HG02885 (cell line): ENCODE data around the gene KIAA0513.

Experiments
- ATAC-seq: cut with Tn5 transposase; IDR thresholded peaks from one replicate; pipeline ENCODE4 v1.9.1; 2021; ENCODE audit warnings: mild to moderate bottlenecking; ENCODE audit not compliant: unreplicated experiment, poor library complexity

KIAA0513 gene

DNA sequence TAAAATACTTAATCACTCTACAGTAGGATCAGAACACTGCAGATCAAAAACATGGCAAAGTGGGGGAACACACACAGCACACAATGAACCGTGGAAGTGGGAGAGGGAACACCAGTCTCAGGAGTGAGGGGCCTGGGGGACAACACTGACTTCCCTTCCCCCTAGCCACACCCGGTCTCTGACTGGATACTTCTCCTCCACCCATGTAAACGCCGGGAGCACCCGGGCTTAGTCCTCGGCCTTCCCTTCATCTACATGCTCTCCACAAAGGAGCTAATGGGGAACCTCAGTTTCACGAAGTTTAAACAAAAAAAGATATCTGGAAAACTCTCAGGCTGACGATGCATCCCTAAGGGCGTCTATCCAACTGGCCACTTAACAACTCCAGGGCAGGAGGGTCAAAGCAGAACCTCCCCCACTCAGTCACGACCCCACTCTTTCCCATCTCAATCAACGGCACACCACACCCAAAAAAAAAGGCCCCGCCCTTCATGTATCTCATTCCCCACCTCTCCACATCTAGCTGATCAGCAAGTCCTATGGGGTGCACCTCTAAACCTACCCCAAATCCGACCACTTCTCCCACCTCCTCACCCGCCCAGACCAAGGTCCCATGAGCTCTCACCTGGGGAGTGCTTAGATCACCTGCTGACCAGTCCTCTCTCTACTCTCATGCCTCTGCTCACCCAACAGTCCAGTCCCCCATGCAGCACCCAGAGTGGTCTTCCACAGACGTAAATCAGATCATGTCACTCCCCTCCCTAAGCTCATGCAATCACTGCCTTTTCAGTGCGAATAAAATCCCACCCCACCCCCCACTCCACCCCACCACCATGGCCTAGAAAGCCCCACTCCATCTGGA is 23.6 kb upstream of the KIAA0513 start:
- no peak for ATAC-seq

DNA sequence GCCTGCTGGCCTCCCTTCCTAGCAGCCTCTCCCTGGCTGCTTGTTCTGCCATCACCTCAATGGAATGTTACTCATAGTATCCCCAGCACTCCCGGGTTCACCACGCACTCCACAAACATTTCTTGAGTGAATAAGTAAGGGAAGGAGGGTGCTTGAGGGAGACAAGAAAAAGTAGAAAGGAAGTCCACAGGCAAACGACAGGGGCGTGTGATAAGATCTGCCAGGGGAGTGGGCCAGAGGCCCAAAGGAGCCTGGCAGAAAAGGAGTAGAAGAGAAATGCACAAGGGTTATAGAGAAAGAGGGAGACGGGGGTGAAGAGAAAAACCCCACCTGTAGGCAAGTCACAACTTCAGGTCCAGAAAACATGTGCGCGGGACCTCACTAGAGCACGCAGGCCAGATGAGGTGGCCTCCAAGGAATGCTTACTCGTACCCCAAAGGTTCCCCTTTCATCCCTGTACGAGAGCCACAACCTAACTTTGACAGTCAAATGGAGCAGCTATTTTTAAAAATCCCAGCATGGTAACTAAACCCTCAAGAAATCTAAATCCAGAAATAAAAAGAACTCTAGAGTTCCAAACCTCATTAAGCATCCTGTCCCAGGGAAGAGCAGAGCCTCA is 22.9 kb upstream of the KIAA0513 start:
- ATAC-seq, result no peak

DNA sequence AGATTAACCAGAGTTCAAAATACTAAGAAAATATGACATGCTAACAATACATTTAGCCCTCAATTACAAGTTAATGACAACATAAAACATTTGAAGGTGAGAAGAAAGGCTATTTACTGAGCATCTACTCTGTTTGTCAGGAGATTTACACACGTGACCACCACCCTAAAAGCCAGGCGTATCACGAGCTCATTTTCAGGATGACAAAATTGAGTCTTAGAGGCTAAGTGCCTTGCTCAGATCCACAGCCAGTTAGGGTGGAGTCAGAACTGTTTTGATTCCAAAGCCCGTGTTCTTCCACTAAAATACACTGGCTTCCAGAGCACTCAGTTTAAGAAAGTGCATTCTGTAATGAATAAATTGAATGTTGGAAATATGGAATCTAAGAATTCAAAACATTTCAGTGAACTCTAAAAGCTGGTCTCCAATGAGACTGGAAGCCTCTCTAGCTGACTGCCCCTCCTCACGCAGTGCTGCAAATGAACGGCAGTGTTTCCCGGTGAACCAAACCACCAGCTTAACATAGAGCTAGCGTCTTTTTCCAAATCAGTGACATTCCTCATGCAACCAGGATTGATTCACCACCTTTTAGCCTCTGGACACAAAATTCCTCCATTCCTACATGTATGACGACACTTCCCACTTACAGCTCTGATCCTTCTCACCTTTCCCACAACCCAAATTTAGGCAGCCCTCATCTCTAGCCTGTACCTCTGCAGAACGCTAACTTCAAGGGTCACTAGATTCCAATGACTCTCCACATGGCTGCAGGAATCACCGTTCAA is 22.1 kb upstream of the KIAA0513 start:
- ATAC-seq, result no peak

DNA sequence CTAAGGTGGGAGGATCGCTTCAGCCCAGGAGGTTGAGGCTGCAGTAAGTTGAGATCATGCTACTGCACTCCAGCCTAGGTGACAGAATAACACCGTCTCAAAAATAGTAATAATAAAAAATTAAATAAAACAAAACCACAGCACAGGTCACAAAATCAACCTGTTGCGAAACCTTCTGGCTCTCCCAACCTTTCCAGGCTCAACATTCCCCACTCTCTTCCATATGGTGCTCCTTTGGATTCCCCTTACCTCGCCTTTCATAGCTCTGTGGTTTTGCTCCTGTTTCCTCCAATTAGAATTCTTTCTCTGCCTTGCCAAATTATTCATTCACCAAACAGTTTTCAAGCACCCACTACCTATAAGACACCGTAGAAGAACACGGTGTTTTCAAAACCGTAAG is 21.0 kb upstream of the KIAA0513 start:
- ATAC-seq, result no peak

DNA sequence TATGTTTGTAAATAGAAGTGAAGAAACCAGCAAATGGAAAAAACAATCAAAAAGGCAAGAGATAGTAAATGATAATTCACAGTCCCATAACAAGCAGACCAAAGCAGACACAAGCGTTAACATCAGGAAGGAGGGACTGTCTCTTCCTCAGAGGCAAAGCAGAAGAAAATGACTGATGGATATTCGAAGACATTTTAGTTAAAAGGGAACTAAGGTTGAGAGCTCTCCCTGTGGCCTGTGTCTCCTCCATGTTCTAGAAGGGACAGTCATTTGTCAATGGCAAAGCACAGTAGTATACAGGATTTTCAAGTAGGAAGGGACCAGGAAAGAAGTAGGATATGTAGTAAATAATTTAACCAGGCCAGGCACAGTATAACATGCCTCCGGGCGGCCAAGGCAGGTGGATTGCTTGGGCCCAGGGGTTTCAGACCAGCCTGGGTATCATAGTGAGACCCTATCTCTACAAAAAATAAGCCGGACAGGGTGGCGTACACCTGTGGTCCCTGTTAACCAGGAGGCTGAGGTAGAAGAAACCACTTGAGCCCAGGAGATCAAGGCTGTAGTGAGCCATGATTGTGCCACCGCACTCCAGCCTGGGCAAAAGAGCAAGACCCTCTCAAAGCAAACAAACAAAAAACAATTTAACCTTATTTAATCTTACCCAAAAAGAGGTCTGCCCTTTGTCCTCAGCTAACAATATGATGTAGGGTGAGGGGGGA is 19.9 kb upstream of the KIAA0513 start:
- ATAC-seq, result no peak

DNA sequence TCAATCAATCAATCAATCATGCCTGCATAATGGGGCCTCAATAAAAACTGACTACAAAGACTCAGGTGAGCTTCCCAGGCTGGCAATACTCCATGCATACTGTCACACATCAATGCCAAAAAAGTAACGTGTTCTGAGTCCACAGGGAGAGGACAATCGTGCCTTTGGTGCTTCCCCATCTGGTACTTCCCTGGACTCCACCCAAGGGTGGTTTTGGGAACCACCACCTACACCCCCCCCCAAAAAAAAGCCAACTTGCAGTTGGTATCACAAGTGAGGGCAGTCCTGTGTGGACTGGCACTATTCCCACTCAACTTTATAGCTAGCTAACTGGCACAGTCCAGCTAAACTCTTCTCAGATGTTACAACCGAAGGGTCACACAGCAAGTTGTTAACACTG is 19.3 kb upstream of the KIAA0513 start:
- ATAC-seq, result no peak

DNA sequence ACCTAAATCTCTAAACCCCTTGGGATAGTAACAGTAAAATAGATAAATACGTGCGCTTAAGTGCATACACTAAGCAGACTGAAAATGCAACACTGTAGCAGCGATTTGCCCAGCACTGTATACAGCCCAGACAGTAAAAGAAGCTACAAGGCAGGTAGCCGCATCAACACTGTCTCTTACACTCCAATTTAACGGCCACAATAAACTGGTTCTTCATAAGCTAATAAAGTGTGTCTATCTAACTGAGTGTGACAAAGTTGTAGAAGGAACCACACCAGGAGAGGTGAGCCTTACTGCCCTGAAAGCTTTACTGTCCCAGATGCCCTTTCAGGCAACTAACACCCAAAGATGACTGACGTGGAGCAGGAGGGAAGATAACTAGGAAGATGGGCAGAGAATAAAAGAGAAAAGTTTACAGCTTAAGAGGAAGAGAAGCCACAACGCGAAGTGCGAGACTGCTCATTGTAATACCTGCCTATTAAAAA is 17.1 kb upstream of the KIAA0513 start:
- ATAC-seq, result peak; percentile 2

DNA sequence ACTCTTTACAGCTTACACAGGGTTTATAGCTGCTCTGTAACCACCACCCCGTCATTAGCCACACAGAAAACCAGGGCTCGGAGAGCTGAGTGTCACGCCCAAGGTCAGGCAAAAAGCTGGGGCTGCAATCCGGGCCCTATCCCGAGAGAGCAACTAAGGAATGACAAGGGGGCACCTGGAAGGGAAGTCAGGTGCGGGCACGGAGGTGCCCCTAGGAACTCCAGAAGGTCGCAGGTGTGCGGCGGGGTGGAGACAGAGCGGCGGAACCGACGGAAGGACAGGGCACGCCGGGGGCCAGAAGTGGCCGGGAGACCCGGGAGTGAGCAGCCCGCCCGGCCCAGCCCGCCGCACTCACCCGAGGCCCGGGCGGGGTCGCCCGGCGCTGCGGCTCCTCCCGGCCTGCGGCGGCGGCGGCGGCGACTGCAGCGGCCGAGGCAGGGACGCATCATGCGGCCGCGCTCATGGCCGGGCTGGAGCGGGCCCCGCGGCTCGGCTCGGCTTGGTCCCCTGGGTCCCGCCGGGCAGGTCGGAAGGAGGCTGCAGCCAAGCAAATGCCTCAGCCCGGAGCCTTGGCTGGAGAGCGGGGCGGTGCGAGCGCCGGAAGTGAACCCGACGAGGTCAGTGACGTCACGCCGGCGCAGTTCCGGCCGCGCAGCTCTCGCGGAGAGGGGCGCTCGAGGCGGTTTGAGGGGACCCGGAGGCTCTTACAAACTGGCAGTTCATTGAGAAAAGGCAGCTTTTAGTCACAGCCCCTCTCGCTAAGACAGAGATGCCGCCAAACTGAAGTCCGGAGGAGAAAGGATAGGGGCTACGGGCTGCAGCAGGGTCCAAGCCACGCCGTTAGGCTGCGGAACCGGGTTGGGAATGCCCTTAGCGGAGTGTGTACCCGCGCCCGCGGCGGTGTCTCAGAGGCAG is 16.4 kb upstream of the KIAA0513 start, which contains the start of gene ZDHHC7:
TSS of gene ZDHHC7 (minus strand) at position 605 of the 915 bp plus-strand sequence. CDS start 20,917 bp downstream, outside the sequence.
- peak; percentile 95 for ATAC-seq

DNA sequence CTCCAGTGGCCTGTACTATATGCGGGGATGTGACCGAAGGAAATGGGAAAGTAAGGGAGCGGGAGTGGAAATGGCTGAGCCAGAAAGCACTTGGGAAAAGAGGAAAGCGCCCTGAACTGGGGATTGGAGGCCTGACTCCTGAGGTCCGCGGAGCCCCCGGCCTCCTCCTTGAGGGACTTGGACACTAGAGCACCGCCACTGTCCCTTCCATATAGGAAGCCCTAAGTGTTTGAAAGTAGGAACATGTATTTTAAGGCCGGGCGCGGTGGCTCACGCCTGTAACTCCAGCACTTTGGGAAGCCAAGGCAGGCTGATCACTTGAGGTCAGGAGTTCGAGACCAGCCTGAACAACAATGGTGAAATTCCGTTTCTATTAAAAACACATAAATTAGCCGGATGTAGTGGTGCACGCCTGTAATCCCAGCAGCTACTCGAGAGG is 15.7 kb upstream of the KIAA0513 start:
- no peak for ATAC-seq

DNA sequence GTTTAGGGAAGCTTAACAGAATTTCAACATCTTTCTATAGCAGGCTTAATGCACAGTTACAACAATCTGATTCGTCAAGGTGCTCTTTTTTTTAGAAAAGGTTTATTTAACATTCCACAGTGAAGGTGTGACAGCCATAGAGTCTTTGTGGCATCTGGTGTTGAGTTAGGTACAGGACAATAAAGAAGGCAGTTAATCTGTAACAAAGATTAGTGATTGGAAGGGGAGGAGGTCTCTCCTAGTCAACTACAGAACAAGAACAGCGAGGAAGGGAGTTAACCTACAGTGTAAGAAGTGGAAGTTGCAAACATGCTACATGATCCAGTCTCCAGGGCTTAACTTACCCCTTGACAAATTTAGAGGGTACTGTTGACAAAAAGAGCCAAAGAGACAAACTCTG is 13.3 kb upstream of the KIAA0513 start:
- ATAC-seq, result no peak

DNA sequence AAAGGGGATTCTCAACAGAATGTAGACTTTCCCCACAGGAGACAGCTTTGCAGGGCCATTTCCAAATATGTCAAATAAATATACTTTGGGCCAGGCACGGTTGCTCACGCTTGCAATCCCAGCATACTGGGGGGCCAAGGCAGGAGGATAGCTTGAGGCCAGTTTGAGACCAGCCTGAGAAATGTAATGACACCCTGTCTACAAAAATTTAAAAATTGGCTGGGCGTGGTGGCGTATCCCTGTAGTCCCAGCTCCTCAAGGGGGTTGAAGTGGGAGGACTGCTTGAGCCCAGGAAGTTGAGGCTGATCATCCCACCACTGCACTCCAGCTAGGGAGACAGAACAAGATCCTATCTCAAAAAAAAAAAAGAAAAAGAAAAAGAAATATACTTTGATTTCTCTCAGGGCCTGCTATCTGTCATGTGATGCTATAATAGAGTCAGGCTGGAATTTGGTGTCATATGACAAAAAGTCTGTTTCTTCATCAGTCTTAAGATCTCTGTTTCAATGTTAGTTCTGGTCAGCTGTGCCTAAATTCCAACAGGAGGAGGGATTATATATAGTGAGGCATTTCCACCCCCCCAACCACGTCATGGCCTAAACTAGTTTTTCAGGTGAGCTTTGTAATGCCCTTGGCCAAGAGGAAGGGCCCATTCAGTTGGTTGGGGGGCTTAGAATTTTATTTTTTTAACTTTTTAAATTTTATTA is 12.0 kb upstream of the KIAA0513 start:
- no peak for ATAC-seq

DNA sequence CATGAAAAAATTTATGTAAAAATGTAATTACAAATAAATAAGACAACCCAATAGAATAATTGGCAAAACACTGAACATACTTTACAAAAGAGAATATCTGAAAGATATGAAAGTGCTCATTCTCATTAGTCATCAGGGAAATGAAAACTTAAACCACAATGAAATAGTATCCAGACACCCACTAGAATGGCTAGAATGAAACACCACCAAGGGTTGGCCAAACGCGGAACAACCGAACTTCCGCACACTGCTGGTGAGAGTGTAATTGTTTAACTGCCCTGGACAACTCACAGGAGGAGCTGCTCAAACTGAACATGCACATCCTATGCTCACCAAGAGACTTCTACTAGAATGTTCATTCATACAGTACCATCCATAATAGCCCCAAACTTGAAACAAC is 10.4 kb upstream of the KIAA0513 start:
- peak; percentile 55 for ATAC-seq

DNA sequence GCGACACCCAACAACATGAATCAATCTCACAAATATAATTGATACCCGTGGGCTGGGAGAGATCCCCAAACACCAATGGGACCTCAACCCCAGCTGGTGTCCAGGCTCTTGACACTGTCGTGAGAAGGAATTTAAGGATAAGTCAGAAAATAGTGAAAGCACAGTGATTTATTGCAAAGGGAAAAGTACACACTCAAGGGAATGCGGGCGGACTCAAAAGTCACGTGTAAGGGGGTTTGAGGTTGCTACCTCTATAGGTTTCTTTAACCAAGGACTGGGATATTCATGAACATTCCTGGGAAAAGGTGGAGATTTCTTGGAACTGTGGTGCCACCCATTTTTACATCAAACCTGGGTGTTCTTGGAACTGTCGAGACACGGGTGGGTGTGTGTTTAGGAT is 10.0 kb upstream of the KIAA0513 start:
- no peak for ATAC-seq

DNA sequence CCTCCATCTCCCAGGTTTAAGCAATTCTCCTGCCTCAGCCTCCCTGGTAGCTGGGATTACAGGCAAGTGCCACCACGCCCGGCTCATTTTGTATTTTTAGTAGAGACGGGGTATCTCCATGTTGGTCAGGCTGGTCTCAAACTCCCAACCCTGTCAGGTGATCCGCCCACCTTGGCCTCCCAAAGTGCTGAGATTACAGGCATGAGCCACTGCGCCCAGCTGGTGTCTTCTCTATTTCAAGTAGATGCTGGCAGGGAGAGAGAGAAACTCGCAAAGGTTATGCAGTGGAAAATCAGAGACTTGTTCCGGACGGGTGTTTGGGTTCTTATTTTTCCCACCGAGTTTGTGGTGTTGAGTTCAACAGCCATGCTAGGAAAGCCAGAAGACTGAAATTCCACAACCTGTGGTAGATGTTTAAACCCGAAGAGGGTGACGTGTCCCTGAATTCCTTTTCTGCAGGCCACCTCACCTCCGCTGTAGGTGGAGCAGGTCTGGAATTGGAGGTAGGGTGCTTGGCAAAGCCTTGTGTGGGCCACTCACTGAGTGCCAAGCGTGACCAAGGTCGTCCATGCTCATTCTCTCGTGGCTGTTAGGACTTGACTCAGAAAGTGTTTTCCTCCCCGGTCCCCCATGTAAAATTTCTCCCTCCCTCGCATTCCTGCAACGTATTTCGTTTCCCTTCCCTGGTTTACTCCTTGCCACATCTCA is 8.9 kb upstream of the KIAA0513 start:
- no peak for ATAC-seq

DNA sequence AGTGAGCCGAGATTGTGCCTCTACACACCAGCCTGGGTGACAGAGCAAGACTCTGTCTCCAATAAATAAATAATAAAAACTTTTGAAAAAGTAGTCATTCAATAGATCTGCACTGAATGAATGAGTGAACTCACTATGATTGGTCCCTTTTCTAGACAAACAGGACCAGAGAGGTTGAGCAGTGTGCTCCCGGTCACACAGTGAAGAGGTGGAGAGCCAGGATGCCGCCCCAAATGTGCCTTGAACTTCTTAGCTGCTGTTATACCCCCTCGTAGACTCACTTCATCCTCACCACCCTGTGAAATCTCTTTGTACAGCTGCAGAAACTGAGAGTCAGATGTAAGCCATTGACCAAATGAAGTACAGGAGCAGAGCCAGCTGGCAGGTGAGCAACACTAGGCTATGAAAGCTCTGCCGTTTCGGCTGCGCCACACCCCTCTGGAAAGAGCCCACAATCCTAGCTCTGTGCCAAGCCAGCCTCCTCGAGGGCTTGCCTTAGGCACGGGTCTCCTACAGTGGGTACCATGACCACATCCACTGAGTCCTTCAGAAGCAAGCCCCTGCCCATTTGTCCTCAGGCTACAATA is 7.8 kb upstream of the KIAA0513 start:
- ATAC-seq, result no peak

DNA sequence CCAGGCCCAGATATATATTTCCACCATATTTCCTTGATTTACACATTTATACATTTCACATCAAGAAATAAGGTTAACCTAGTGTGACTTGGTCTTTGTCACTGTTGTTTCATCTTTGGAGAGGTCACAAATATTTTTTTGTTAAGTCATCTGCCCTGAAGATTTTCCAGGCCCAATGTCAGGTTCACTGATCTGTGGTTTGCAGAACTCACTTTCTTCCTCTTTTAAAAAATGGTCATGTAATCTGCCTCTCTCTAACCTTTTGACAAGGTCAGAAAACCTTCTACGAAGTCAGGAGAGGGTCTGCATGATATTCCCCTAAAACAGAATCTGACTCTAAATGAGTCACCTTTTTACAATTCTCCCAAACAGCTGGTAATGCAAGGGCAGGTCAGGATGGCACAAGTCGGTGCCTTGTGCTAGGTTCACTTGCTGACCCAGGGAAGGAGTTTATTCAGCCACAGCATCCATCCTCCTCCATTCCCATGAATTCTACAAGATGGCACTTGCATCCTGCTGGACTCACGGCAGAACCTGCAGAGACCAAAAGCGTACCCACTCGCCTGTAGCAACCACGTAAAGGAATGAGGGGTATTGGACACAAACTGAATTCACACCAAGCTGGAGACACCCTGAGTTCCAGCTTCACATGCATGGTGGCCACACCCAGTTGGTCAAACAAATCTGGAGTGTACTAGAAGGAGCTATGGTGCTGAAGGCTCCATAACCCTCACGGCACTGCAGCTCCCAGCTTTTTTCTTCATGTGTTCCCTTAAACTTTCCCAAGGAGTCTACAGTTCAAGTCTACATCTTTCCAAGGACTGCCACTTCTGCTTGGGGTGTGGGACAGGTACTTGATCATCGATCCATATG is 1.6 kb upstream of the KIAA0513 start:
- no peak for ATAC-seq

DNA sequence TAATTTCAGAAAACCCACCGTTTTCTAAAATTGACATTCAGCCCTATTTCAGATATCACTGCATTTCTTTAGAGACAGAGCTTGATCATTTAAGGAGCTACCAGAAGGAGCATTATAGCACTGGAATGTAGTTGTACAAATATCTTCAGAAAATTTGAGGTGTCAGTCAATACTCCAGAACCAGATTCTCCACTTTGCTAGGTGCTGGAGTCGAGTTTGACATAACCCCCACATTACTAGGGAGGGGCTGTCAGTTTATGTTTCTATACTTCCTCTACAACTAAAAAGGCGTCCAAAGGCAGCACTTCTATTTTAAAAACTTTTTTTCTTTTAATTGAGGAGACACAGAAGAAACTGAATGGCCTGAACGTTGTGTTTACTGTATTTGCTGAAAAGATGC is 892 bp upstream of the KIAA0513 start:
- no peak for ATAC-seq
